ENCODE results near the gene GNPTAB.

DNA sequence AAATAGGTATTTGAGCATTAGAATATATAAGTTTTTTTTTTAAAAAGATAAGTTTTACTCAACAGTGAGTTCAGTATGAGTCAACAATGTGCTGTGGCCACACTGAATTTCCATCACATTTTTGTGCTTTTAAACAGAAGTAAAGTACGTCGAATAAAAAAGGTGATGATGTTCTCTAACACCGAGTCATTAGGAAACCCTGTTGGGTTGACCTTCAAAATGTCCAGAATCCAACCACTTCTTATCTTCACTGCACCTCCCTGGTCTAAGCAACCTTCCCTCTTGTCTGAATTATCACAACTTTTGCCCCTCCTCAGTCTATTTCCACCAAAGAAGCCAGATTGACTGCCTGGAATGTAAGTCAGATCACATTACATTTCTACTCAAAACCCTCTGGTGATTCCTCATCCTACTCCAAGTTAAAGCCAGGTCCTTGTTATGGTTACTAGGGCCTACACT is 48.5 kb downstream of the GNPTAB start:
- no peak for TF ChIP-seq CTCF (IDR thresholded peaks at IDR 0.05)
- no peak for TF ChIP-seq POLR2A (IDR thresholded peaks at IDR 0.05)
